Fibroblast of villous mesenchyme (primary cell): ENCODE measurements around the gene HMCN1. TPM values are rescaled to one million over a fixed set of nuclear protein-coding genes. Genes with fewer than 3 reads are reported as not detected.

Source experiments
- DNase-seq: peaks from one replicate; pipeline ENCODE4 v3.0.0-alpha.2; 2010; ENCODE audit warnings: low read depth
- H3K4me3 ChIP-seq: 2 replicates; pipeline ENCODE4 v1.5.1; 2011; ENCODE audit warnings: low read depth, mild to moderate bottlenecking, low read length
- total RNA-seq: library from RNA; depleted of rRNA; stranded (reverse); fragments of >200 nt; gene quantifications from 2 replicates; pipeline ENCODE4 v1.2.3, GENCODE V29; 2012
- TF ChIP-seq, protein P1 (sequence below): IDR thresholded peaks from 2 replicates; pipeline ENCODE4 v1.5.1; 2012; ENCODE audit warnings: low read depth, mild to moderate bottlenecking, low read length; ENCODE audit not compliant: insufficient read depth

Gene HMCN1
- total RNA-seq, 1 donor = 5.2 TPM

DNA sequence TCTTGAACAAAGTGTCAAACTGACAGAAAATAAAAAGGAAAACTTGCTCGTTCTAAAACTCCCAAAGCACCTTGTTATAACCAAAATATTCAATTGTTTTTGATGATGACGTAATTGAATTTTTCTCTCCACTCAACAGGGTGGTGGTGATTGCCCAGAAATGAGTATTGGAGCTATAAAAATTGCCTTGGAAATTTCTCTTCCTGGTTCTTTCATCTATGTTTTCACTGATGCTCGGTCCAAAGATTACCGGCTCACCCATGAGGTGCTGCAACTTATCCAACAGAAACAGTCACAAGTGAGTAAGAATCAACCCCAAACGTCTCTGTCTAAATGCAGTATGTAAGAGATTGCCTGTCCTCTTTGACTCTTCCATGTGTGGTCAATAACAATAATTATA, 130.1 kb downstream of the HMCN1 start:
- no peak overlapping the region for H3K4me3 ChIP-seq
- DNase-seq = no peak
- TF ChIP-seq, protein P1, sequence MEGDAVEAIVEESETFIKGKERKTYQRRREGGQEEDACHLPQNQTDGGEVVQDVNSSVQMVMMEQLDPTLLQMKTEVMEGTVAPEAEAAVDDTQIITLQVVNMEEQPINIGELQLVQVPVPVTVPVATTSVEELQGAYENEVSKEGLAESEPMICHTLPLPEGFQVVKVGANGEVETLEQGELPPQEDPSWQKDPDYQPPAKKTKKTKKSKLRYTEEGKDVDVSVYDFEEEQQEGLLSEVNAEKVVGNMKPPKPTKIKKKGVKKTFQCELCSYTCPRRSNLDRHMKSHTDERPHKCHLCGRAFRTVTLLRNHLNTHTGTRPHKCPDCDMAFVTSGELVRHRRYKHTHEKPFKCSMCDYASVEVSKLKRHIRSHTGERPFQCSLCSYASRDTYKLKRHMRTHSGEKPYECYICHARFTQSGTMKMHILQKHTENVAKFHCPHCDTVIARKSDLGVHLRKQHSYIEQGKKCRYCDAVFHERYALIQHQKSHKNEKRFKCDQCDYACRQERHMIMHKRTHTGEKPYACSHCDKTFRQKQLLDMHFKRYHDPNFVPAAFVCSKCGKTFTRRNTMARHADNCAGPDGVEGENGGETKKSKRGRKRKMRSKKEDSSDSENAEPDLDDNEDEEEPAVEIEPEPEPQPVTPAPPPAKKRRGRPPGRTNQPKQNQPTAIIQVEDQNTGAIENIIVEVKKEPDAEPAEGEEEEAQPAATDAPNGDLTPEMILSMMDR = no peak

DNA sequence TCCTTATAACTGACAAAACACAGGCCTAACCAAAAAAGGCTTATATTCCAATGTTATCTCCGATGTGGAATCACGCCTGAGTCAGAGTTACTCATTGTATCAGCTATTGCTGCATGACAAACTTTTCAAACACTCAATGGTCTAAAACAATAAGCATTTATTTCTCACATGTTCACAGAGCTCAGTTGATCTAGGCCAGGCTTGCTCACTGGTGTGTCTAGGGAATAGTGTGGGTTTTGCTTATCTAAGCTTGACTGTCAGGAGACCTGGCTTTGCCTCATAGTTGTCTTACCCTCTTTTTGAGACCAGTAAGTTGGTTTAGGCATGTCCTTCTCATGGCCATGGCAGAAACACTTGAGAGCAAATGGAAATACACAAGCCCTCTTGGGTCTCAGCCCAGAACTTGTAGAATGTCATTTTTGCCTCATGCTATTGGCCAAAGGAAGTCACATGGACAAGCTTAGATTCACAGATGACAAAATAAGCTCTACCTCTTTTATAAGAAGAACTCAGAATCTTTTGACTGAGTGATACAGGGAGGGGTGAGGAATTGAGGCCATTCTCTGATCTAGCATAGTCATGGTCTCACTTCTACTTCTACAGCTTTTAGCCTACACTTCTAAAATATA, 130.8 kb downstream of the HMCN1 start:
- TF ChIP-seq, protein P1 = no peak
- no peak overlapping the region for H3K4me3 ChIP-seq
- DNase-seq = peak; percentile 24

DNA sequence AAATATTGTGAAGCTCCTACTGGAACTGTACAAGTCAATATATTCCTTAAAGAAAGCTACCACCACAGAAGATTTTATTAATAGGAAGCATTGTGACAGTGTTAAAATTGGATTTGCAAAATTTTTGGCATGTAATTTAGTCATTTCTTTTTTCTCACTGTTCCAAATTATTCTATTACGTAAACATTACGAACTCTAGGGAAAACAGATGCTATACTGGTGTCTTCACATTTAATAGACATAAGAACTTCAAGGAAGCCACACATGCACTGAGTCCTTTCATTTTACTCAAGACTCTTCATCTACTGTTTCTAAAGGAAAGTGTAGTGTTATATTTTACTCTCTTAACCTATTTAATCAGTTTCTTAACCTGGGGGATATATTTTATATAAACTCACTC, 135.4 kb downstream of the HMCN1 start:
- DNase-seq = no peak
- TF ChIP-seq, protein P1 = no peak
- H3K4me3 ChIP-seq = no peak overlapping the region

DNA sequence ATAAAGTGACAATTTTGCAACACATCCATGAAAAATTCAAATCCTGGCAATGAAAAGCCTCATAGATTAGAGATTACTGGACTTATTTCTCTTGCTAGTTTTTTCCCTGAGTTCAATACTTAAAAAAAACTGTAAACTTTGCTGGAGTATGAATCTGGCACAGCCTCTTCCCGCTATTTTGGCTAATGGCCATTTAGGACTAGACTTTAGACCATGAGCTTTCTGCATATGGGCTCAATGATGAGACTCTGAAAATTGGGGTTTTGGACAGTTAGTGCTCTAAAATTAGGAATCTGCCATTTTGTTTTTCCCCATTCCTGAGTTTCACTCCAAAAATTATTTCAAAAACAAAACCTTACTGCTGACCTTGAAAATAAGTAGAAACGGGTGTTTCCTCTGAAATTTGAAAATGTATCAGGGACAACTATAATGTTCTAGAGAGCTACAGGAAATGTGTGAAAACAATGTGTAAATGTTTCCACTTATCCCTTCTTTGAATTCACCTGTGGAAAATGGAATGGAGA, 137.5 kb downstream of the HMCN1 start:
- no peak for DNase-seq
- TF ChIP-seq, protein P1 = no peak
- H3K4me3 ChIP-seq = no peak overlapping the region

DNA sequence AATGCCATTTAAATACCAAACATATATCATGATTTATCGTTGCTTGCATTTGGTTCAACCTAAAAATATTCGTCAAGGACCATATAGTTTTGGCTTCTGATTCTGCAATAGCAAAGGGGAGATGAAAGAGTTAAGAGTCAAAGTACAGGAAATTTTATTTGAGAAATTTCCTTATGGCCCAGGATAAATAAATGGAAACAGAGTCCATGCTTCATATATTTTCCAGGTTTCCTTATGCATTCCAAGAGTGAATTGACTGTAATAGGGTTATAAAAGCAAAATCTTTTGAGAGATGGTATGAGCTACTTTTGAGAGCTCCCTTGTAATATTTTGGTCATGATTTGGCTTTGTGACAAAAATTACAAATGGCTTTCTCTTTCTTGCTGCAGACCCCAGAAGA, 140.1 kb downstream of the HMCN1 start:
- TF ChIP-seq, protein P1 = no peak
- DNase-seq = no peak
- H3K4me3 ChIP-seq = no peak overlapping the region

DNA sequence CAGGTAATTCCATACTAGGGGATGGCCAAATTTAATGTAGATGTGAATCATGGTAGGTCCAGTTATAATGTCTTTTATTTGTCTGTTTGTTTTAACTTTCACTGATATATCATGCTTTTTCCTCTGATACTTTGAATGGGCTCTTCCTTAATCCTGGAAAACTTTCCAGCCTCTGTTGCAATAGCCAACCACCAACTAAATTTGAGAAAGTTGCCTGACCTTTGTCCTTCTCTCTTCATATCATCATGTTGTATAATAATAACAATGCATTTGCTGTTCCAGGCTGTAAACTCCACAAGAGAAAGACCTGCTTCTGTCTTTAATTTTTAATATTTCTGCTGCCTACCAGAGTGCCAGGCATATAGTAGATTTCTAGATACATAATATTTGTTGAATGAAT, 146.1 kb downstream of the HMCN1 start:
- no peak overlapping the region for H3K4me3 ChIP-seq
- TF ChIP-seq, protein P1 = no peak
- no peak for DNase-seq
